Measurements from ENCODE around the gene ITIH4. TPM values are rescaled to one million over a fixed set of nuclear protein-coding genes. Genes with fewer than 3 reads are reported as not detected.

The ITIH4 gene
- total and polyA plus RNA-seq, 11 donors: 0.76 to 11.2 (median 4.2) TPM

- Histone ChIP-seq H3K4me3 (no peak overlapping the region), H3K36me3 (peaks cover 0 to 84% (median 63%) of the 10 kb centered on the region in 9 donors)
- DNase-seq: peak in 1 of 5 donors; percentile 20
Observed at GRCh38 chr3:52851348-52851747, 20.9 kb upstream of the ITIH4 start.

GRCh38 chr3:52849656-52850055 is 19.2 kb upstream of the ITIH4 start:
- ATAC-seq (no peak), DNase-seq (peak in 2 of 5 donors; percentile 15 to 47)
- H3K36me3 ChIP-seq: peaks cover 0 to 75% (median 57%) of the 10 kb centered on the region in 9 donors
- no peak overlapping the region for H3K27ac ChIP-seq
- intact Hi-C loops (cut with DNase I): loop anchor here (2.0 to 10.0 kb wide), 8 partner anchors 45 to 225 kb away; partner anchors contain the start of gene STIMATE (in 1 of the 10)
- no peaks in the 10 kb centered on the region for H3K27me3 ChIP-seq
- peaks cover under 1 to 20% (median 14%) of the 10 kb centered on the region in 12 donors for H3K4me1 ChIP-seq
- H3K9me3 ChIP-seq: no peaks in the 10 kb centered on the region
- 97% methylated on average over 14 to 15 of the region's 15 CpGs for WGBS, 4 donors
- TF ChIP-seq CTCF (IDR thresholded peaks at IDR 0.05): no peak
- no peak for TF ChIP-seq POLR2A (IDR thresholded peaks at IDR 0.05)
- H3K4me3 ChIP-seq: no peak overlapping the region

More at GRCh38 chr3:52851348-52851747, 20.9 kb upstream of the ITIH4 start:
- WGBS, 4 donors: 66 to 80% (median 78%) methylated on average over 3 of the region's 3 CpGs
- no peaks in the 10 kb centered on the region for H3K27me3 ChIP-seq
- peaks cover 0 to 5% (median 0%) of the 10 kb centered on the region in 12 donors for H3K4me1 ChIP-seq
- intact Hi-C loops (cut with DNase I): loop anchor here in 8 of 10 donors (1.0 to 10.0 kb wide), 7 partner anchors 63 to 223 kb away; no protein-coding TSS in a partner anchor
- H3K9me3 ChIP-seq: no peaks in the 10 kb centered on the region
- TF ChIP-seq POLR2A (IDR thresholded peaks at IDR 0.05): no peak
- peak; percentile 13 to 61 (median 44) for TF ChIP-seq CTCF (IDR thresholded peaks at IDR 0.05)
- no peak overlapping the region for H3K27ac ChIP-seq
- peak; percentile 39 to 63 (median 55) for ATAC-seq

GRCh38 chr3:52848617-52849016 is 18.1 kb upstream of the ITIH4 start:
- Histone ChIP-seq H3K4me1 (peaks cover 3 to 30% (median 21%) of the 10 kb centered on the region in 12 donors), H3K27ac (no peak overlapping the region), H3K9me3 (no peaks in the 10 kb centered on the region), H3K36me3 (peaks cover 0 to 66% (median 46%) of the 10 kb centered on the region in 9 donors), H3K27me3 (no peaks in the 10 kb centered on the region), H3K4me3 (no peak overlapping the region)
- ATAC-seq (peak in 1 of 4 donors; percentile 15), DNase-seq (peak in 2 of 5 donors; percentile 0 to 8)
- no peak for TF ChIP-seq POLR2A (IDR thresholded peaks at IDR 0.05)
- no peak for TF ChIP-seq CTCF (IDR thresholded peaks at IDR 0.05)
- 69 to 83% (median 75%) methylated on average over 6 to 7 of the region's 7 CpGs for WGBS, 4 donors
- intact Hi-C loops (cut with DNase I): loop anchor here in 7 of 10 donors (2.0 to 5.0 kb wide), 4 partner anchors 46 to 224 kb away; partner anchors contain the start of gene STIMATE (in 1 of the 7)

- H3K36me3 ChIP-seq: peaks cover 0 to 64% (median 42%) of the 10 kb centered on the region in 9 donors
- peak in 2 of 5 donors; percentile 11 to 21 for DNase-seq
- H3K27me3 ChIP-seq: no peaks in the 10 kb centered on the region
- H3K27ac ChIP-seq: no peak overlapping the region
- peaks cover 3 to 39% (median 27%) of the 10 kb centered on the region in 12 donors for H3K4me1 ChIP-seq
- no peak for TF ChIP-seq POLR2A (IDR thresholded peaks at IDR 0.05)
- no peak for TF ChIP-seq CTCF (IDR thresholded peaks at IDR 0.05)
- H3K9me3 ChIP-seq: no peaks in the 10 kb centered on the region
- 91 to 94% (median 92%) methylated on average over 7 of the region's 7 CpGs for WGBS, 4 donors
- intact Hi-C loops (cut with DNase I): loop anchor here in 7 of 10 donors (2.0 to 5.0 kb wide), 4 partner anchors 47 to 225 kb away; partner anchors contain the start of gene STIMATE (in 1 of the 7)
- ATAC-seq: no peak
- no peak overlapping the region for H3K4me3 ChIP-seq
Observed at GRCh38 chr3:52847726-52848125, 17.3 kb upstream of the ITIH4 start.

Data from heart left ventricle (tissue), 16 donors.